Measurements from ENCODE around the gene CCND3. TPM values are rescaled to one million over a fixed set of nuclear protein-coding genes. Genes with fewer than 3 reads are reported as not detected.

CCND3 gene
- polyA plus RNA-seq, 2 of the 4 experiments (the other 2 are of a cell fraction) = 112 to 228 TPM

DNA sequence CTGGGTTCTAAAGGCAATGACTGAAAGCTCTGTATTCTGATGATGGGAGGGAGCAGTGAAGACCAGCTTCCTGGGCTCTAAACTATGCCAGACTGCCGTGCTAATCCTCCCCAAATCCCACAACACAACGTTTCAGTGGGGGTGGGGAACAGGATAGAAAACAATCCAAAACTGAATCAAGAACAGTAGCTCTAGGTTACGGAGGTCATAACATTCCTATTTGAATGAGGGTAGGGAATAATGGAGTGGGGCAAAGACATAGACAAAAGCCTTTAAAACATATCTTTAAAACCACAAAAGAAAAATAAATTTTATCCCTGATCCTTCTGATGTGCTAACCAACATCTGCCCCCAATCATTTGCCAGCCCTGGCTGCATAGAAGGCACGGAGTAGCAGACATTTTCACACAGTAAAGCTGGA is 54.3 kb downstream of the CCND3 start:
- ATAC-seq = no peak
- WGBS (ENCODE audit: missing lambda C conversion rate) = 70% methylated on average over 4 of the region's 4 CpGs
- Histone ChIP-seq H3K27ac (no peak overlapping the region), H3K4me1 (peaks cover 2% of the 10 kb centered on the region; the same call in 1 of the 3 replicates), H3K4me3 (no peak overlapping the region), H3K4me2 (no peak overlapping the region), H3K9me3 (no peaks in the 10 kb centered on the region)
- no peak for FAIRE-seq
- CTCF ChIA-PET = interaction anchor here (1.4 to 1.7 kb wide), 3 partner anchors 8 to 157 kb away, joined by 3 to 4 read pairs (median 4); partner anchors contain the start of genes BYSL and MED20
- POLR2A ChIA-PET = no interaction called here
- no peak for DNase-seq (ENCODE audit: low read depth in 1 of 2, low spot score in 1 of 2)
- TF ChIP-seq POLR2A (IDR thresholded peaks at IDR 0.05; ENCODE audit: low read length) (no peak), HDAC2 (IDR thresholded peaks at IDR 0.05) (no peak), JUN (IDR thresholded peaks at IDR 0.05) (no peak), ESRRA (IDR thresholded peaks at IDR 0.05; ENCODE audit: borderline replicate concordance, low read length) (no peak), TP53 (CRISPR knock-in tag; IDR thresholded peaks at IDR 0.05) (no peak), CBX8 (IDR thresholded peaks at IDR 0.05) (no peak), KDM5A (IDR thresholded peaks at IDR 0.05) (no peak), FOXS1 (CRISPR knock-in tag; IDR thresholded peaks at IDR 0.05) (no peak)
- TF ChIP-seq, protein P1, sequence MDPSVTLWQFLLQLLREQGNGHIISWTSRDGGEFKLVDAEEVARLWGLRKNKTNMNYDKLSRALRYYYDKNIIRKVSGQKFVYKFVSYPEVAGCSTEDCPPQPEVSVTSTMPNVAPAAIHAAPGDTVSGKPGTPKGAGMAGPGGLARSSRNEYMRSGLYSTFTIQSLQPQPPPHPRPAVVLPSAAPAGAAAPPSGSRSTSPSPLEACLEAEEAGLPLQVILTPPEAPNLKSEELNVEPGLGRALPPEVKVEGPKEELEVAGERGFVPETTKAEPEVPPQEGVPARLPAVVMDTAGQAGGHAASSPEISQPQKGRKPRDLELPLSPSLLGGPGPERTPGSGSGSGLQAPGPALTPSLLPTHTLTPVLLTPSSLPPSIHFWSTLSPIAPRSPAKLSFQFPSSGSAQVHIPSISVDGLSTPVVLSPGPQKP (IDR thresholded peaks at IDR 0.05; ENCODE audit: low read depth, low read length) = no peak
- TF ChIP-seq, protein P2, sequence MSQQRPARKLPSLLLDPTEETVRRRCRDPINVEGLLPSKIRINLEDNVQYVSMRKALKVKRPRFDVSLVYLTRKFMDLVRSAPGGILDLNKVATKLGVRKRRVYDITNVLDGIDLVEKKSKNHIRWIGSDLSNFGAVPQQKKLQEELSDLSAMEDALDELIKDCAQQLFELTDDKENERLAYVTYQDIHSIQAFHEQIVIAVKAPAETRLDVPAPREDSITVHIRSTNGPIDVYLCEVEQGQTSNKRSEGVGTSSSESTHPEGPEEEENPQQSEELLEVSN (IDR thresholded peaks at IDR 0.05; ENCODE audit: borderline replicate concordance, low read depth) = no peak
- TF ChIP-seq, protein P3, sequence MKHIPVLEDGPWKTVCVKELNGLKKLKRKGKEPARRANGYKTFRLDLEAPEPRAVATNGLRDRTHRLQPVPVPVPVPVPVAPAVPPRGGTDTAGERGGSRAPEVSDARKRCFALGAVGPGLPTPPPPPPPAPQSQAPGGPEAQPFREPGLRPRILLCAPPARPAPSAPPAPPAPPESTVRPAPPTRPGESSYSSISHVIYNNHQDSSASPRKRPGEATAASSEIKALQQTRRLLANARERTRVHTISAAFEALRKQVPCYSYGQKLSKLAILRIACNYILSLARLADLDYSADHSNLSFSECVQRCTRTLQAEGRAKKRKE (CRISPR knock-in tag; IDR thresholded peaks at IDR 0.05; ENCODE audit: low read depth) = no peak
- TF ChIP-seq, protein P4, sequence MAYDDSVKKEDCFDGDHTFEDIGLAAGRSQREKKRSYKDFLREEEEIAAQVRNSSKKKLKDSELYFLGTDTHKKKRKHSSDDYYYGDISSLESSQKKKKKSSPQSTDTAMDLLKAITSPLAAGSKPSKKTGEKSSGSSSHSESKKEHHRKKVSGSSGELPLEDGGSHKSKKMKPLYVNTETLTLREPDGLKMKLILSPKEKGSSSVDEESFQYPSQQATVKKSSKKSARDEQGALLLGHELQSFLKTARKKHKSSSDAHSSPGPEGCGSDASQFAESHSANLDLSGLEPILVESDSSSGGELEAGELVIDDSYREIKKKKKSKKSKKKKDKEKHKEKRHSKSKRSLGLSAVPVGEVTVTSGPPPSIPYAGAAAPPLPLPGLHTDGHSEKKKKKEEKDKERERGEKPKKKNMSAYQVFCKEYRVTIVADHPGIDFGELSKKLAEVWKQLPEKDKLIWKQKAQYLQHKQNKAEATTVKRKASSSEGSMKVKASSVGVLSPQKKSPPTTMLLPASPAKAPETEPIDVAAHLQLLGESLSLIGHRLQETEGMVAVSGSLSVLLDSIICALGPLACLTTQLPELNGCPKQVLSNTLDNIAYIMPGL (CRISPR knock-in tag; IDR thresholded peaks at IDR 0.05; ENCODE audit: borderline replicate concordance) = no peak

DNA sequence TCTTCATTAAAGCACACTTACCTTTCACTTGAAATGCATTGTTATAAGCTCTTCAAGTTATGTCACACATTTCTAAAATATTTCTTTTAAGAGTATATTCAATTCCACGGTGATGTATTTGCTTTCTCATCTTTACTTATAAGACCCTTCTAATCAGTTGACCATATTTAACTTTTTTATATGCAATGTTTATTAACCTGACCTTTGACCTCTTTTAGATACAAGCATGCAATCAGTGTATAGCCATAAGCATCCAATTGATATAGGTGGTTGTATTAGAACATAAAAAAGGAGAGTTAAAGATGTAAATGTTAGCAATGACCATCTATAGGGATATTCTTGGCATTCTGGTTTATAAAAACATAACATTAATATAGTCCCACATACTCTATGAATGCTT is 55.7 kb downstream of the CCND3 start:
- POLR2A ChIA-PET = no interaction called here
- no peaks in the 10 kb centered on the region; the same call in 2 of the 3 replicates for H3K4me1 ChIP-seq
- 89% methylated on average over 1 of the region's 1 CpG for WGBS (ENCODE audit: missing lambda C conversion rate)
- CTCF ChIA-PET = interaction anchor here (1.1 kb wide), 1 partner anchor 9 kb away, joined by 3 read pairs; no protein-coding TSS in a partner anchor
- ATAC-seq (no peak), DNase-seq (ENCODE audit: low read depth in 1 of 2, low spot score in 1 of 2) (no peak), FAIRE-seq (no peak)
- TF ChIP-seq POLR2A (IDR thresholded peaks at IDR 0.05; ENCODE audit: low read length) (no peak), KDM1A (IDR thresholded peaks at IDR 0.05; ENCODE audit: low read depth) (no peak), CBX2 (IDR thresholded peaks at IDR 0.05; ENCODE audit: borderline replicate concordance, low read depth) (no peak), PHF8 (IDR thresholded peaks at IDR 0.05; ENCODE audit: borderline replicate concordance, low read depth) (no peak), NPAS2 (CRISPR knock-in tag; IDR thresholded peaks at IDR 0.05; ENCODE audit: borderline replicate concordance) (no peak), ZFP36 (IDR thresholded peaks at IDR 0.05; ENCODE audit: borderline replicate concordance, partially characterized antibody) (no peak), NR3C1 (IDR thresholded peaks at IDR 0.05) (no peak), FOXS1 (CRISPR knock-in tag; IDR thresholded peaks at IDR 0.05) (no peak), HOXB5 (CRISPR knock-in tag; IDR thresholded peaks at IDR 0.05) (no peak)
- TF ChIP-seq, protein P5, sequence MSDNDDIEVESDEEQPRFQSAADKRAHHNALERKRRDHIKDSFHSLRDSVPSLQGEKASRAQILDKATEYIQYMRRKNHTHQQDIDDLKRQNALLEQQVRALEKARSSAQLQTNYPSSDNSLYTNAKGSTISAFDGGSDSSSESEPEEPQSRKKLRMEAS (IDR thresholded peaks at IDR 0.05) = no peak
- TF ChIP-seq, protein P6, sequence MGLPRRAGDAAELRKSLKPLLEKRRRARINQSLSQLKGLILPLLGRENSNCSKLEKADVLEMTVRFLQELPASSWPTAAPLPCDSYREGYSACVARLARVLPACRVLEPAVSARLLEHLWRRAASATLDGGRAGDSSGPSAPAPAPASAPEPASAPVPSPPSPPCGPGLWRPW (IDR thresholded peaks at IDR 0.05) = no peak
- H3K4me2 ChIP-seq = no peak overlapping the region
- no peak overlapping the region for H3K27ac ChIP-seq
- H3K4me3 ChIP-seq = no peak overlapping the region
- no peaks in the 10 kb centered on the region for H3K9me3 ChIP-seq

All from A549 (cell line).